DOHH2 (cell line): ENCODE results near the gene EFHD2.

Experiments
- EZH2phosphoT487 ChIP-seq: fragments of 200-600 bp; sonication (generic); IDR thresholded peaks from 2 replicates; pipeline ENCODE4 v1.6.1; 2017; ENCODE audit warnings: borderline replicate concordance, mild to moderate bottlenecking, antibody characterized with exemption, low read length, moderate library complexity, mixed read lengths
- TF ChIP-seq, protein P1 (sequence below): fragments of 200-600 bp; sonication (generic); IDR thresholded peaks from one replicate; pipeline ENCODE4 v1.5.1; 2014; ENCODE audit warnings: antibody characterized with exemption, mild to moderate bottlenecking, low read depth, low read length; ENCODE audit not compliant: poor library complexity, severe bottlenecking

DNA sequence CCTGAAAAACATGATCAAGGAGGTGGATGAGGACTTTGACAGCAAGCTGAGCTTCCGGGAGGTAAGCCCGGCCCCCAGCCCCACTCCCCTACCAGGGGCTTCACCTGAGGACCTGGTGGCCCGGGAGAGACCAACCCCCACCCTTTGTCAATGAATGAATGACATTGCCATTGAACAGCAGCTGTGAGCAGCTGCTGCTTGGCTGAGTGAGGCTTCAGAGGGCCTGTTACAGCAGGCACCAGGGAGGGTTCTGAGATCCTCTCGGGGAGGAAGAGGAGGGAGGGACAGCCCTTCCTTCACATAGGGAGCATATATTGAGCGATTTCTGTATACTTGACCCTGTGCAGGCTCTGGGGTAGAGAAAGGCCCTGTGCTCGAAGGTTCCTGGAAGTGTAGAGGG is 16.3 kb downstream of the EFHD2 start:
- TF ChIP-seq, protein P1, sequence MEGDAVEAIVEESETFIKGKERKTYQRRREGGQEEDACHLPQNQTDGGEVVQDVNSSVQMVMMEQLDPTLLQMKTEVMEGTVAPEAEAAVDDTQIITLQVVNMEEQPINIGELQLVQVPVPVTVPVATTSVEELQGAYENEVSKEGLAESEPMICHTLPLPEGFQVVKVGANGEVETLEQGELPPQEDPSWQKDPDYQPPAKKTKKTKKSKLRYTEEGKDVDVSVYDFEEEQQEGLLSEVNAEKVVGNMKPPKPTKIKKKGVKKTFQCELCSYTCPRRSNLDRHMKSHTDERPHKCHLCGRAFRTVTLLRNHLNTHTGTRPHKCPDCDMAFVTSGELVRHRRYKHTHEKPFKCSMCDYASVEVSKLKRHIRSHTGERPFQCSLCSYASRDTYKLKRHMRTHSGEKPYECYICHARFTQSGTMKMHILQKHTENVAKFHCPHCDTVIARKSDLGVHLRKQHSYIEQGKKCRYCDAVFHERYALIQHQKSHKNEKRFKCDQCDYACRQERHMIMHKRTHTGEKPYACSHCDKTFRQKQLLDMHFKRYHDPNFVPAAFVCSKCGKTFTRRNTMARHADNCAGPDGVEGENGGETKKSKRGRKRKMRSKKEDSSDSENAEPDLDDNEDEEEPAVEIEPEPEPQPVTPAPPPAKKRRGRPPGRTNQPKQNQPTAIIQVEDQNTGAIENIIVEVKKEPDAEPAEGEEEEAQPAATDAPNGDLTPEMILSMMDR, result no peak
- TF ChIP-seq EZH2phosphoT487, result no peak
